ENCODE data around the gene NEMP2. TPM values are rescaled to one million over a fixed set of nuclear protein-coding genes. Genes with fewer than 3 reads are reported as not detected.
"Not testable (repeated sequence)": the region's sequence is repeated elsewhere in the genome, so short reads cannot be mapped to it uniquely, and the experiment has no call there.

Gene NEMP2
- total RNA-seq, 1 experiment from 2014 or later, result 8.3 TPM

DNA sequence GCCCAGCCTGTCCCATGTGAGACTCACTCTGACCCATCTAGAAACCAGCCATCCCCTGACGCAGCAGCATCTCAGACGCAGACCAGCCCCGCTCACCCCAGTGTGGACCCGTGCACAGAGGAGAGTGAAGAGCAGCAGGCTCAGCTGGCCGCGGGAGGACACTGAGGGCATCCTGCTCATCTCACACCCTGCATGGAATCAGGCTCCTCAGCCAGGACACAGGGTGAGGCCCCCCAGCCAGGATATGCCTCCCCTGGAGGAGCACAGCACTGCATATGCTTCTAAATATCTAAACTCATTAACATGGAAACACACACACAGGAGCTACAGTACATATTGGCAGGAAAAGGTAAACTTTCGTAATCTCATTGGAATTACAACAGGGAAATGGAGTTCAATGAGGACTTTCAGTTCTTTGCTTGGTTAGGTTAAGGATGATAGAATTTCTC lies 34.4 kb downstream of the NEMP2 start:
- no peak overlapping the region for H3K27ac ChIP-seq
- no peak overlapping the region for H2AFZ ChIP-seq
- H3F3A ChIP-seq (ENCODE audit: insufficient read depth, low read depth), result no peaks in the 10 kb centered on the region
- POLR2A ChIA-PET (ENCODE audit: unreplicated experiment), result no interaction called here
- no peak overlapping the region for H3K4me3 ChIP-seq
- H3K4me2 ChIP-seq, result no peak overlapping the region
- TF ChIP-seq EZH2 (IDR thresholded peaks at IDR 0.05; ENCODE audit: low read depth), result no peak
- TF ChIP-seq, protein P1, sequence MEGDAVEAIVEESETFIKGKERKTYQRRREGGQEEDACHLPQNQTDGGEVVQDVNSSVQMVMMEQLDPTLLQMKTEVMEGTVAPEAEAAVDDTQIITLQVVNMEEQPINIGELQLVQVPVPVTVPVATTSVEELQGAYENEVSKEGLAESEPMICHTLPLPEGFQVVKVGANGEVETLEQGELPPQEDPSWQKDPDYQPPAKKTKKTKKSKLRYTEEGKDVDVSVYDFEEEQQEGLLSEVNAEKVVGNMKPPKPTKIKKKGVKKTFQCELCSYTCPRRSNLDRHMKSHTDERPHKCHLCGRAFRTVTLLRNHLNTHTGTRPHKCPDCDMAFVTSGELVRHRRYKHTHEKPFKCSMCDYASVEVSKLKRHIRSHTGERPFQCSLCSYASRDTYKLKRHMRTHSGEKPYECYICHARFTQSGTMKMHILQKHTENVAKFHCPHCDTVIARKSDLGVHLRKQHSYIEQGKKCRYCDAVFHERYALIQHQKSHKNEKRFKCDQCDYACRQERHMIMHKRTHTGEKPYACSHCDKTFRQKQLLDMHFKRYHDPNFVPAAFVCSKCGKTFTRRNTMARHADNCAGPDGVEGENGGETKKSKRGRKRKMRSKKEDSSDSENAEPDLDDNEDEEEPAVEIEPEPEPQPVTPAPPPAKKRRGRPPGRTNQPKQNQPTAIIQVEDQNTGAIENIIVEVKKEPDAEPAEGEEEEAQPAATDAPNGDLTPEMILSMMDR (conservative IDR thresholded peaks at IDR 0.05), result no peak
- H3K79me2 ChIP-seq (ENCODE audit: low read depth), result no peaks in the 10 kb centered on the region
- no peak for DNase-seq
- no TSS peak for BruUV-seq (replicated peaks)
- H3K36me3 ChIP-seq (ENCODE audit: low read depth), result no peaks in the 10 kb centered on the region
- H3K27me3 ChIP-seq (ENCODE audit: insufficient read depth, low read depth), result no peaks in the 10 kb centered on the region
- H3K9me3 ChIP-seq (ENCODE audit: insufficient read depth, low read depth), result no peaks in the 10 kb centered on the region
- CTCF ChIA-PET, result no interaction called here
- intact Hi-C loops (cut with micrococcal nuclease; ENCODE audit: unreplicated experiment), result no loop called here
- no peaks in the 10 kb centered on the region for H3K9me2 ChIP-seq (ENCODE audit: insufficient read depth)
- no peaks in the 10 kb centered on the region for H4K20me1 ChIP-seq (ENCODE audit: insufficient read depth)
- H3K4me1 ChIP-seq (replicated peaks; ENCODE audit: insufficient read depth), result no peaks in the 10 kb centered on the region; the same call in 1 of the 2 replicates

DNA sequence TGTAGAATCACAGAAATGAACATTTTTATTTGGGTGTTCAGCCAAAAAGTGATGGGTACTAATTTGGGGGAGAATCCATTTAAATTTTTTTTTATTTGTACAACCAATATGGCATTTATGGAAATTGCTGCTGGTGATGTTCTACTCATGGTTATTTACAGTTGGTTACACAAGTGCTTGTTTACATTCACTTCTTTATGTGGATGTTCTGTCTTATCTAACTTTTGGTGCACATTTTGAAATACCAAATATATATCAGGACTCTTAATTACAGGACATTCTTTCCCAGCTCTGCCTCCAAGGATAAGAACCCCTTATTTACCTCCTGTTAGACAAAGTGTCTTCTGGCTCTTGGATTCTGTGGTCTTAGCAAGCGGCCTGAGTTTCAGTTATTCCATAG lies 35.2 kb downstream of the NEMP2 start:
- TF ChIP-seq, protein P1 (conservative IDR thresholded peaks at IDR 0.05), result no peak
- TF ChIP-seq EZH2 (IDR thresholded peaks at IDR 0.05; ENCODE audit: low read depth), result no peak
- no peaks in the 10 kb centered on the region for H3K36me3 ChIP-seq (ENCODE audit: low read depth)
- no peak overlapping the region for H3K27ac ChIP-seq
- no peaks in the 10 kb centered on the region for H3K9me2 ChIP-seq (ENCODE audit: insufficient read depth)
- no peaks in the 10 kb centered on the region for H3K27me3 ChIP-seq (ENCODE audit: insufficient read depth, low read depth)
- intact Hi-C loops (cut with micrococcal nuclease; ENCODE audit: unreplicated experiment), result no loop called here
- no peaks in the 10 kb centered on the region for H3K9me3 ChIP-seq (ENCODE audit: insufficient read depth, low read depth)
- H3K4me1 ChIP-seq (replicated peaks; ENCODE audit: insufficient read depth), result no peaks in the 10 kb centered on the region; the same call in 1 of the 2 replicates
- H4K20me1 ChIP-seq (ENCODE audit: insufficient read depth), result no peaks in the 10 kb centered on the region
- no peak overlapping the region for H3K4me3 ChIP-seq
- ChIA-PET POLR2A (ENCODE audit: unreplicated experiment) (no interaction called here), CTCF (no interaction called here)
- no peak overlapping the region for H2AFZ ChIP-seq
- no TSS peak for BruUV-seq (replicated peaks)
- H3K79me2 ChIP-seq (ENCODE audit: low read depth), result no peaks in the 10 kb centered on the region
- DNase-seq, result no peak
- no peaks in the 10 kb centered on the region for H3F3A ChIP-seq (ENCODE audit: insufficient read depth, low read depth)
- no peak overlapping the region for H3K4me2 ChIP-seq

DNA sequence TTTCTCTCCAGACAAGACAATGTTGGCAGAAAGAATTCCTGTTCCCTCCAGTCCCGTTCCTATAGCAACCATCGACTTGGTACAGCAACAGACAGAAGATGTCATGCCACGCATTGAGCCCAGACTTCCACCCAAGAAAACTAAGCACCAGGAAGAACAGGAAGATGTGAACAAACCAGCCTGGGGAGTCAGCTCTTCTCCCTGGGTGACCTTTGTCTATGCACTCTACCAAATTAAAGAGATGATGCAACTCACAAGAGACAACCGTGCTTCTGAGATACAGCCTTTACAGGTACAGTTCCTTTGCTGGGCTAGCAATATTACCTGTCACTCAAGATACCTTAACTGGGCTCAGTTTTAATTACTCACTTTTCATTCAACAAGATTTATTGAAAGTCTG lies 37.1 kb downstream of the NEMP2 start:
- intact Hi-C loops (cut with micrococcal nuclease; ENCODE audit: unreplicated experiment), result no loop called here
- Histone ChIP-seq H3K9me3 (ENCODE audit: insufficient read depth, low read depth) (no peaks in the 10 kb centered on the region), H3K9me2 (ENCODE audit: insufficient read depth) (no peaks in the 10 kb centered on the region), H3K4me2 (no peak overlapping the region), H3F3A (ENCODE audit: insufficient read depth, low read depth) (no peaks in the 10 kb centered on the region), H3K79me2 (ENCODE audit: low read depth) (no peaks in the 10 kb centered on the region), H3K27ac (no peak overlapping the region), H3K4me3 (no peak overlapping the region), H4K20me1 (ENCODE audit: insufficient read depth) (no peaks in the 10 kb centered on the region), H3K27me3 (ENCODE audit: insufficient read depth, low read depth) (no peaks in the 10 kb centered on the region), H3K4me1 (replicated peaks; ENCODE audit: insufficient read depth) (no peaks in the 10 kb centered on the region; the same call in 1 of the 2 replicates), H3K36me3 (ENCODE audit: low read depth) (no peaks in the 10 kb centered on the region), H2AFZ (no peak overlapping the region)
- POLR2A ChIA-PET (ENCODE audit: unreplicated experiment), result no interaction called here
- CTCF ChIA-PET, result interaction anchor here (0.6 kb wide), 1 partner anchor 115 kb away, joined by 3 read pairs; no protein-coding TSS in a partner anchor
- TF ChIP-seq, protein P1 (conservative IDR thresholded peaks at IDR 0.05), result no peak
- no TSS peak for BruUV-seq (replicated peaks)
- peak in 1 of 2 experiments; percentile 34 for DNase-seq

DNA sequence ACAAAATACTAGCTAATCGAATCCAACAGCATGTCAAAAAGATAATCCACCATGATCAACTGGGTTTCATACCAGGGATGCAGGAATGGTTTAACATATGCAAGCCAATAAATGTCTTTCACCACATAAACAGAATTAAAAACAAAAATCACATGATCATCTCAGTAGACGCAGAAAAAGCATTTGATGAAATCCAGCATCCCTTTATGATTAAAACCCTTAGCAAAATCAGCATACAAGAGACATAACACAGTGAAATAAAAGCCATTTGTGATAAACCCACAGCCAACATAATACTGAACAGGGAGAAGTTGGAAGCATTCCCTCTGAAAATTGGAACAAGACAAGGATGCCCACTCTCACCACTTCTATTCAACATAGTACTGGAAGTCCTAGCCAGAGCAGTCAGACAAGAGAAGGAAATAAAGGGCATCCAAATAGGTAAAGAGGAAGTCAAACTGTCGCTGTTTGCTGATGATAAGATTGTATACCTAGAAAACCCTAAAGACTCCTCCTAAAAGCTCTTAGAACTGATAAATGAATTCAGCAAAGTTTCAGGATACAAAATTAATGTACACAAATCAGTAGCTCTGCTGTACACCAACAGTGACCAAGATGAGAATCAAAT lies 39.8 kb downstream of the NEMP2 start:
- H3K36me3 ChIP-seq (ENCODE audit: low read depth); H3K4me1 ChIP-seq (replicated peaks; ENCODE audit: insufficient read depth); BruUV-seq (replicated peaks); POLR2A ChIA-PET (ENCODE audit: unreplicated experiment); H3K27me3 ChIP-seq (ENCODE audit: insufficient read depth, low read depth); H3K79me2 ChIP-seq (ENCODE audit: low read depth); H3K4me3 ChIP-seq; H3K9me2 ChIP-seq (ENCODE audit: insufficient read depth); DNase-seq; H3K4me2 ChIP-seq; intact Hi-C loops (cut with micrococcal nuclease; ENCODE audit: unreplicated experiment); H3F3A ChIP-seq (ENCODE audit: insufficient read depth, low read depth); H3K27ac ChIP-seq; H4K20me1 ChIP-seq (ENCODE audit: insufficient read depth); H3K9me3 ChIP-seq (ENCODE audit: insufficient read depth, low read depth); CTCF ChIA-PET; H2AFZ ChIP-seq: not testable (repeated sequence)
